Glutamatergic neuron (in vitro differentiated cells): ENCODE measurements around the gene CCR2. TPM values are rescaled to one million over a fixed set of nuclear protein-coding genes. Genes with fewer than 3 reads are reported as not detected.

Experiments used
- DNase-seq: peaks from one replicate; pipeline ENCODE4 v3.0.0; 2022
- H3K27ac Mint-ChIP-seq: one replicate; pipeline ENCODE4 v1.8.0; 2020; ENCODE audit warnings: mild to moderate bottlenecking, mixed read lengths, inconsistent platforms; ENCODE audit not compliant: unreplicated experiment
- H3K27me3 Mint-ChIP-seq: one replicate; pipeline ENCODE4 v1.8.0; 2020; ENCODE audit warnings: mild to moderate bottlenecking, moderate library complexity, mixed read lengths, inconsistent platforms; ENCODE audit not compliant: unreplicated experiment
- H3K36me3 Mint-ChIP-seq: one replicate; pipeline ENCODE4 v1.8.0; 2020; ENCODE audit warnings: mild to moderate bottlenecking, mixed read lengths, inconsistent platforms; ENCODE audit not compliant: unreplicated experiment
- H3K4me1 Mint-ChIP-seq: one replicate; pipeline ENCODE4 v1.8.0; 2020; ENCODE audit warnings: mild to moderate bottlenecking, low read depth, mixed read lengths, inconsistent platforms; ENCODE audit not compliant: unreplicated experiment
- H3K4me3 Mint-ChIP-seq: one replicate; pipeline ENCODE4 v1.8.0; 2020; ENCODE audit warnings: mild to moderate bottlenecking, mixed read lengths, inconsistent platforms; ENCODE audit not compliant: unreplicated experiment
- H3K9me3 Mint-ChIP-seq: one replicate; pipeline ENCODE4 v1.8.0; 2020; ENCODE audit warnings: mild to moderate bottlenecking, moderate library complexity, mixed read lengths, inconsistent platforms; ENCODE audit not compliant: unreplicated experiment
- total RNA-seq: library from RNA; stranded (reverse); fragmentation: NEBNext Ultra II Directional; extraction: Animal tissue kit (Norgen Biotek cat#: 25700); gene quantifications from one replicate; pipeline ENCODE4 v1.2.1, GENCODE V29; 2021; ENCODE audit not compliant: unreplicated experiment
- TF ChIP-seq, protein P1 (sequence below): fragments of 200-600 bp; sonication (generic); IDR thresholded peaks from one replicate; pipeline ENCODE4 v1.5.0; 2021; ENCODE audit not compliant: partially characterized antibody, unreplicated experiment

Gene CCR2
- total RNA-seq, 1 donor from 2014 or later = not detected

DNA sequence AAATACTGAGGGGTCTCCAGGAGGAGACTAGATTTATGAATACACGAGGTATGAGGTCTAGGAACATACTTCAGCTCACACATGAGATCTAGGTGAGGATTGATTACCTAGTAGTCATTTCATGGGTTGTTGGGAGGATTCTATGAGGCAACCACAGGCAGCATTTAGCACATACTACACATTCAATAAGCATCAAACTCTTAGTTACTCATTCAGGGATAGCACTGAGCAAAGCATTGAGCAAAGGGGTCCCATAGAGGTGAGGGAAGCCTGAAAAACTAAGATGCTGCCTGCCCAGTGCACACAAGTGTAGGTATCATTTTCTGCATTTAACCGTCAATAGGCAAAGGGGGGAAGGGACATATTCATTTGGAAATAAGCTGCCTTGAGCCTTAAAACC is 21.3 kb downstream of the CCR2 start:
- DNase-seq = no peak
- Mint-ChIP-seq H3K36me3 (no peaks in the 10 kb centered on the region), H3K27ac (no peak overlapping the region), H3K9me3 (peaks cover 1% of the 10 kb centered on the region), H3K27me3 (peaks cover 6% of the 10 kb centered on the region), H3K4me3 (no peak overlapping the region), H3K4me1 (no peaks in the 10 kb centered on the region)
- TF ChIP-seq, protein P1, sequence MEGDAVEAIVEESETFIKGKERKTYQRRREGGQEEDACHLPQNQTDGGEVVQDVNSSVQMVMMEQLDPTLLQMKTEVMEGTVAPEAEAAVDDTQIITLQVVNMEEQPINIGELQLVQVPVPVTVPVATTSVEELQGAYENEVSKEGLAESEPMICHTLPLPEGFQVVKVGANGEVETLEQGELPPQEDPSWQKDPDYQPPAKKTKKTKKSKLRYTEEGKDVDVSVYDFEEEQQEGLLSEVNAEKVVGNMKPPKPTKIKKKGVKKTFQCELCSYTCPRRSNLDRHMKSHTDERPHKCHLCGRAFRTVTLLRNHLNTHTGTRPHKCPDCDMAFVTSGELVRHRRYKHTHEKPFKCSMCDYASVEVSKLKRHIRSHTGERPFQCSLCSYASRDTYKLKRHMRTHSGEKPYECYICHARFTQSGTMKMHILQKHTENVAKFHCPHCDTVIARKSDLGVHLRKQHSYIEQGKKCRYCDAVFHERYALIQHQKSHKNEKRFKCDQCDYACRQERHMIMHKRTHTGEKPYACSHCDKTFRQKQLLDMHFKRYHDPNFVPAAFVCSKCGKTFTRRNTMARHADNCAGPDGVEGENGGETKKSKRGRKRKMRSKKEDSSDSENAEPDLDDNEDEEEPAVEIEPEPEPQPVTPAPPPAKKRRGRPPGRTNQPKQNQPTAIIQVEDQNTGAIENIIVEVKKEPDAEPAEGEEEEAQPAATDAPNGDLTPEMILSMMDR = no peak

DNA sequence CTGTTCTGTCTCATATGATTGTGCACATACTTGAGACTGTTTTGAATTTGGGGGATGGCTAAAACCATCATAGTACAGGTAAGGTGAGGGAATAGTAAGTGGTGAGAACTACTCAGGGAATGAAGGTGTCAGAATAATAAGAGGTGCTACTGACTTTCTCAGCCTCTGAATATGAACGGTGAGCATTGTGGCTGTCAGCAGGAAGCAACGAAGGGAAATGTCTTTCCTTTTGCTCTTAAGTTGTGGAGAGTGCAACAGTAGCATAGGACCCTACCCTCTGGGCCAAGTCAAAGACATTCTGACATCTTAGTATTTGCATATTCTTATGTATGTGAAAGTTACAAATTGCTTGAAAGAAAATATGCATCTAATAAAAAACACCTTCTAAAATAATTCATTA is 21.9 kb downstream of the CCR2 start:
- H3K27ac Mint-ChIP-seq = no peak overlapping the region
- no peak for DNase-seq
- TF ChIP-seq, protein P1 = no peak
- peaks cover 6% of the 10 kb centered on the region for H3K27me3 Mint-ChIP-seq
- no peaks in the 10 kb centered on the region for H3K36me3 Mint-ChIP-seq
- H3K4me1 Mint-ChIP-seq = no peaks in the 10 kb centered on the region
- peaks cover 1% of the 10 kb centered on the region for H3K9me3 Mint-ChIP-seq
- no peak overlapping the region for H3K4me3 Mint-ChIP-seq

DNA sequence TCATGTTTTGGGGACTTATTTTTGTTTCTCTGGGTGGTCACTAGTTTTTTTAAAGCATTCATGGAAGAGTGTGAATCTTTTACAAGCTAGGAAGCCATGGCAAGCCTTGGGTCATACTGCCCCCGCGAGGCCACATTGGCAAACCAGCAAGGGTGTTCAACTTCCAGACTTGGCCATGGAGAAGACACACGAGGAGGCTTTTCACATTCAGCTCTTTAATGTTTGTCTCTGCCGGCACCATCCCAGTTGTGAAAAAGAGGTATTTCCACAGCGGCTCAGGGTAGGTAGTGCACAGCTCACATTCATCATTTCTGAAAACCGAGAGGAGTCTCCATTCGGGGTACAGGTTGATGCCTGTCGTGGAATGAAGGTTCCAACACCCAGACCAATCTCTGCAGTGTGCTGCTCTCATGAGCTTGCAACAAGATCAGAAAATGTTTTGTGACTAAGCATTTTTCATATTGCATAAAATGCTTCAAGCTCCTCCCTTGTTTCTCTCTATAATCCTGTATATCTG is 24.6 kb downstream of the CCR2 start:
- Mint-ChIP-seq H3K36me3 (no peaks in the 10 kb centered on the region), H3K27ac (no peak overlapping the region), H3K9me3 (no peaks in the 10 kb centered on the region), H3K4me3 (no peak overlapping the region), H3K4me1 (no peaks in the 10 kb centered on the region), H3K27me3 (peaks cover 3% of the 10 kb centered on the region)
- TF ChIP-seq, protein P1 = peak; percentile 59
- peak; percentile 79 for DNase-seq

DNA sequence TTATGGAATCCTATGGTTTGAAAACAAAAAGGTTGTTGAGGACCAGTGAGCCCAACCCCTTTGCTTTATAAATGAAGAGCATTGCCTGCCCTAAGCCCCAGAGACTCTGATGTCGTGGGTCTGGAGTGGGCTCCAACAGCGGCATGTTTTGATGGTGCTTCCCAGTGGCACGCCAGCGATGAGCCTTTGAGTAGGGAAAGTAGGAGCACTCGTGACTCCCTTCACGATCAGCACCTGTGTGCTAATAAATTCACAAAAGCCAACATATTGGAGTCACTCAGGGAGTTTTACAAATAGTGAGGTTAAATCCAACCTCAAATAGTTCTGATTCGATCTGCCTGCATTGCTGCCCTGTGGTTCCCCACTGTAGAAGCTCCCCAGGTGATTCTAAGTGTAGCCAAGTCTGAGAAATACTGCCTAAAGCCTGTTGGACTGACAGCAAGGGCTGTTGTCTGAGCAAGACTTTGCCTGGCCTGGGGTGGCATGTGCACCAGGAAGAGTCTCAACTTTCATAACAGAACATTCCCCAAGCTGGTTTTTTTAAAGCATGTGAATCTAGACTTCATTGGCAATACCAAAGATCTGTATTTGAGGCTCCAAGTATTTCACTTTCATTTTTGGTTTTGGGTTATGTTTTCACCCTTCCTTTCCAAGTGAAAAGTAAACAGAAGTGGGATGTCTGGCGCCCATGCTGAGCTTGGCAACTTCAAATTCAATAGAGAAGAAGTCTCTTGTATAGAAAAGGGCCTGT is 26.7 kb downstream of the CCR2 start:
- no peak overlapping the region for H3K27ac Mint-ChIP-seq

DNA sequence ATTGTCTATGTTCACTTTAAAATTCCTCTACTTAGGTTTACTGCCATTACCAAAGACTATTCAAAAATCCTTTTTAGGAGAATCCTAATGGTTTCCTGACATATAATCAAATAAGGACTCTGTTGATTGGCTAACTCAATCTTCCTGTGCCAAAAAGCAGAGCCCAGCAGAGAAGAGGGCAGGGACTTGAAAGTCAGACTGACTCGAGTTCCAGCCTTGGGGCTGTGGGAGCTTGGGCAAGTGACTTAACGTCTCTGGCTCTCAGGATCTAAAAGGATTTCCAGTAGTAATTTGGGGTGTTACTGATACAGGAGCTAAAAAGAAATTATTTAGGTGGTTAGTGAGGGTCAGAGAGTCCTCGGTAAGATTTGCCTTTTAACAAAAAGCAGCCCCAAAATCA is 27.7 kb downstream of the CCR2 start:
- no peak overlapping the region for H3K27ac Mint-ChIP-seq
- H3K4me3 Mint-ChIP-seq = no peak overlapping the region
- no peaks in the 10 kb centered on the region for H3K36me3 Mint-ChIP-seq
- no peaks in the 10 kb centered on the region for H3K9me3 Mint-ChIP-seq
- H3K27me3 Mint-ChIP-seq = no peaks in the 10 kb centered on the region
- TF ChIP-seq, protein P1 = no peak
- no peaks in the 10 kb centered on the region for H3K4me1 Mint-ChIP-seq
- DNase-seq = no peak

More for the DNA sequence above, 26.7 kb downstream of the CCR2 start:
- Mint-ChIP-seq H3K4me3 (no peak overlapping the region), H3K27me3 (no peaks in the 10 kb centered on the region), H3K36me3 (no peaks in the 10 kb centered on the region), H3K4me1 (no peaks in the 10 kb centered on the region), H3K9me3 (no peaks in the 10 kb centered on the region)
- TF ChIP-seq, protein P1 = no peak
- no peak for DNase-seq
